ENCODE measurements around the gene SLFNL1. TPM values are rescaled to one million over a fixed set of nuclear protein-coding genes. Genes with fewer than 3 reads are reported as not detected.

SLFNL1 gene
- total and polyA plus RNA-seq, 4 experiments from 2014 or later = 0.77 to 1.6 (median 1.2) TPM; not detected in 1

- no peak overlapping the region for H3K27ac ChIP-seq (ENCODE audit: low read depth, low read length)
- H3K36me3 ChIP-seq (ENCODE audit: insufficient read depth, low read length) = peaks cover 18% of the 10 kb centered on the region
- Mint-ChIP-seq H3K36me3 (peaks cover 24 to 55% of the 10 kb centered on the region in 2 donors), H3K4me1 (peaks cover 4 to 8% (median 6%) of the 10 kb centered on the region in 4 donors), H3K4me3 (no peak overlapping the region), H3K27me3 (no peaks in the 10 kb centered on the region), H3K9me3 (no peaks in the 10 kb centered on the region), H3K27ac (no peak overlapping the region)
- no peaks in the 10 kb centered on the region for H3K27me3 ChIP-seq (ENCODE audit: insufficient read depth, low read length)
- no peaks in the 10 kb centered on the region for H3K9me3 ChIP-seq (ENCODE audit: control insufficient read depth in 1 of 2, low read length in 2 of 2)
- CTCF ChIA-PET (ENCODE audit: partially characterized antibody) = no interaction called here
- DNase-seq = no peak
- intact Hi-C loops (cut with micrococcal nuclease) = no loop called here
- no peak overlapping the region for H3K4me3 ChIP-seq (ENCODE audit: low read length in 2 of 2)
- POLR2A ChIA-PET (ENCODE audit: partially characterized antibody) = no interaction called here
- peaks cover 6% of the 10 kb centered on the region for H3K4me1 ChIP-seq (ENCODE audit: insufficient read depth, low read length)
Observed at GRCh38 chr1:41028034-41028642, 6.6 kb upstream of the SLFNL1 start.

GRCh38 chr1:41025979-41026819, 4.7 kb upstream of the SLFNL1 start:
- H3K4me3 Mint-ChIP-seq = no peak overlapping the region
- no peaks in the 10 kb centered on the region for H3K27me3 ChIP-seq (ENCODE audit: insufficient read depth, low read length)
- intact Hi-C loops (cut with micrococcal nuclease) = no loop called here
- no peaks in the 10 kb centered on the region for H3K9me3 ChIP-seq (ENCODE audit: control insufficient read depth in 1 of 2, low read length in 2 of 2)
- peak overlapping the region in 3 of 7 donors; percentile 70 to 82 (median 80) for H3K27ac Mint-ChIP-seq
- no peak overlapping the region for H3K4me3 ChIP-seq (ENCODE audit: low read length in 2 of 2)
- H3K27ac ChIP-seq (ENCODE audit: low read depth, low read length) = no peak overlapping the region
- POLR2A ChIA-PET (ENCODE audit: partially characterized antibody) = no interaction called here
- no peaks in the 10 kb centered on the region for H3K9me3 Mint-ChIP-seq
- CTCF ChIA-PET (ENCODE audit: partially characterized antibody) = no interaction called here
- no peaks in the 10 kb centered on the region for H3K27me3 Mint-ChIP-seq
- no peak for DNase-seq
- H3K4me1 Mint-ChIP-seq = peaks cover 5 to 15% (median 13%) of the 10 kb centered on the region in 4 donors
- peaks cover 18 to 40% of the 10 kb centered on the region in 2 donors for H3K36me3 Mint-ChIP-seq
- H3K4me1 ChIP-seq (ENCODE audit: insufficient read depth, low read length) = peaks cover 10% of the 10 kb centered on the region
- peaks cover 18% of the 10 kb centered on the region for H3K36me3 ChIP-seq (ENCODE audit: insufficient read depth, low read length)

- Mint-ChIP-seq H3K27me3 (no peaks in the 10 kb centered on the region), H3K36me3 (peaks cover 12 to 33% of the 10 kb centered on the region in 2 donors), H3K4me3 (no peak overlapping the region), H3K4me1 (peaks cover 5 to 15% (median 13%) of the 10 kb centered on the region in 4 donors), H3K27ac (peak overlapping the region in 2 of 7 donors; percentile 9 to 36), H3K9me3 (no peaks in the 10 kb centered on the region)
- H3K36me3 ChIP-seq (ENCODE audit: insufficient read depth, low read length) = peaks cover 18% of the 10 kb centered on the region
- H3K4me3 ChIP-seq (ENCODE audit: low read length in 2 of 2) = no peak overlapping the region
- no peak overlapping the region for H3K27ac ChIP-seq (ENCODE audit: low read depth, low read length)
- no peak for DNase-seq
- intact Hi-C loops (cut with micrococcal nuclease) = no loop called here
- CTCF ChIA-PET (ENCODE audit: partially characterized antibody) = no interaction called here
- POLR2A ChIA-PET (ENCODE audit: partially characterized antibody) = interaction anchor here (0.8 kb wide), 1 partner anchor 21 kb away, joined by 3 read pairs; no protein-coding TSS in a partner anchor
- peaks cover 10% of the 10 kb centered on the region for H3K4me1 ChIP-seq (ENCODE audit: insufficient read depth, low read length)
- H3K9me3 ChIP-seq (ENCODE audit: control insufficient read depth in 1 of 2, low read length in 2 of 2) = no peaks in the 10 kb centered on the region
- no peaks in the 10 kb centered on the region for H3K27me3 ChIP-seq (ENCODE audit: insufficient read depth, low read length)
Observed at GRCh38 chr1:41024953-41025352, 3.4 kb upstream of the SLFNL1 start.

GRCh38 chr1:41023279-41023990, 1.9 kb upstream of the SLFNL1 start:
- peaks cover 5 to 15% (median 13%) of the 10 kb centered on the region in 4 donors for H3K4me1 Mint-ChIP-seq
- Histone ChIP-seq H3K36me3 (ENCODE audit: insufficient read depth, low read length) (peaks cover 10% of the 10 kb centered on the region), H3K27ac (ENCODE audit: low read depth, low read length) (no peak overlapping the region), H3K4me1 (ENCODE audit: insufficient read depth, low read length) (peaks cover 10% of the 10 kb centered on the region), H3K27me3 (ENCODE audit: insufficient read depth, low read length) (no peaks in the 10 kb centered on the region), H3K4me3 (ENCODE audit: low read length in 2 of 2) (no peak overlapping the region), H3K9me3 (ENCODE audit: control insufficient read depth in 1 of 2, low read length in 2 of 2) (no peaks in the 10 kb centered on the region)
- H3K27me3 Mint-ChIP-seq = no peaks in the 10 kb centered on the region
- DNase-seq = no peak
- ChIA-PET CTCF (ENCODE audit: partially characterized antibody) (no interaction called here), POLR2A (ENCODE audit: partially characterized antibody) (no interaction called here)
- H3K36me3 Mint-ChIP-seq = peaks cover 12 to 30% of the 10 kb centered on the region in 2 donors
- peak overlapping the region in 3 of 7 donors; percentile 37 to 69 (median 63) for H3K27ac Mint-ChIP-seq
- H3K4me3 Mint-ChIP-seq = no peak overlapping the region
- H3K9me3 Mint-ChIP-seq = no peaks in the 10 kb centered on the region
- intact Hi-C loops (cut with micrococcal nuclease) = no loop called here

- peak overlapping the region in 2 of 7 donors; percentile 29 to 46 for H3K27ac Mint-ChIP-seq
- H3K4me3 Mint-ChIP-seq = no peak overlapping the region
- no peak for DNase-seq
- H3K36me3 Mint-ChIP-seq = peaks cover 10 to 25% of the 10 kb centered on the region in 2 donors
- no peaks in the 10 kb centered on the region for H3K27me3 Mint-ChIP-seq
- no peak overlapping the region for H3K4me3 ChIP-seq (ENCODE audit: low read length in 2 of 2)
- intact Hi-C loops (cut with micrococcal nuclease) = no loop called here
- no peaks in the 10 kb centered on the region for H3K9me3 Mint-ChIP-seq
- H3K27me3 ChIP-seq (ENCODE audit: insufficient read depth, low read length) = no peaks in the 10 kb centered on the region
- H3K36me3 ChIP-seq (ENCODE audit: insufficient read depth, low read length) = peaks cover 6% of the 10 kb centered on the region
- no peaks in the 10 kb centered on the region for H3K9me3 ChIP-seq (ENCODE audit: control insufficient read depth in 1 of 2, low read length in 2 of 2)
- H3K4me1 Mint-ChIP-seq = peaks cover 5 to 15% (median 13%) of the 10 kb centered on the region in 4 donors
- ChIA-PET CTCF (ENCODE audit: partially characterized antibody) (no interaction called here), POLR2A (ENCODE audit: partially characterized antibody) (no interaction called here)
- H3K27ac ChIP-seq (ENCODE audit: low read depth, low read length) = no peak overlapping the region
- peaks cover 10% of the 10 kb centered on the region for H3K4me1 ChIP-seq (ENCODE audit: insufficient read depth, low read length)
Observed at GRCh38 chr1:41022424-41022823, 899 bp upstream of the SLFNL1 start.

- intact Hi-C loops (cut with micrococcal nuclease) = no loop called here
- H3K36me3 Mint-ChIP-seq = peaks cover 6 to 22% of the 10 kb centered on the region in 2 donors
- DNase-seq = no peak
Observed at GRCh38 chr1:41020654-41021053, 871 bp downstream of the SLFNL1 start.

GRCh38 chr1:41020109-41020576, 1.4 kb downstream of the SLFNL1 start:
- Histone ChIP-seq H3K27me3 (ENCODE audit: insufficient read depth, low read length) (no peaks in the 10 kb centered on the region), H3K36me3 (ENCODE audit: insufficient read depth, low read length) (peaks cover 4% of the 10 kb centered on the region), H3K27ac (ENCODE audit: low read depth, low read length) (no peak overlapping the region), H3K9me3 (ENCODE audit: control insufficient read depth in 1 of 2, low read length in 2 of 2) (no peaks in the 10 kb centered on the region), H3K4me1 (ENCODE audit: insufficient read depth, low read length) (peaks cover 4% of the 10 kb centered on the region), H3K4me3 (ENCODE audit: low read length in 2 of 2) (no peak overlapping the region)
- Mint-ChIP-seq H3K9me3 (no peaks in the 10 kb centered on the region), H3K4me3 (no peak overlapping the region), H3K4me1 (peaks cover 0 to 10% (median 8%) of the 10 kb centered on the region in 4 donors), H3K27me3 (no peaks in the 10 kb centered on the region), H3K27ac (no peak overlapping the region), H3K36me3 (peaks cover 6 to 23% of the 10 kb centered on the region in 2 donors)
- POLR2A ChIA-PET (ENCODE audit: partially characterized antibody) = no interaction called here
- intact Hi-C loops (cut with micrococcal nuclease) = no loop called here
- DNase-seq = no peak
- CTCF ChIA-PET (ENCODE audit: partially characterized antibody) = no interaction called here

More at GRCh38 chr1:41020654-41021053, 871 bp downstream of the SLFNL1 start:
- peaks cover 4% of the 10 kb centered on the region for H3K4me1 ChIP-seq (ENCODE audit: insufficient read depth, low read length)
- H3K27ac ChIP-seq (ENCODE audit: low read depth, low read length) = no peak overlapping the region
- ChIA-PET CTCF (ENCODE audit: partially characterized antibody) (no interaction called here), POLR2A (ENCODE audit: partially characterized antibody) (no interaction called here)
- Mint-ChIP-seq H3K27me3 (no peaks in the 10 kb centered on the region), H3K4me3 (no peak overlapping the region), H3K4me1 (peaks cover 0 to 10% (median 8%) of the 10 kb centered on the region in 4 donors), H3K27ac (peak overlapping the region in 1 of 7 donors; percentile 64), H3K9me3 (no peaks in the 10 kb centered on the region)
- H3K27me3 ChIP-seq (ENCODE audit: insufficient read depth, low read length) = no peaks in the 10 kb centered on the region
- H3K9me3 ChIP-seq (ENCODE audit: control insufficient read depth in 1 of 2, low read length in 2 of 2) = no peaks in the 10 kb centered on the region
- no peaks in the 10 kb centered on the region for H3K36me3 ChIP-seq (ENCODE audit: insufficient read depth, low read length)
- H3K4me3 ChIP-seq (ENCODE audit: low read length in 2 of 2) = no peak overlapping the region

Data from CD4-positive, alpha-beta memory T cell (primary cell).